Mesodermal cell (in vitro differentiated cells): ENCODE results near the gene LGALS9B. TPM values are rescaled to one million over a fixed set of nuclear protein-coding genes. Genes with fewer than 3 reads are reported as not detected.
"Not testable (repeated sequence)": the region's sequence is repeated elsewhere in the genome, so short reads cannot be mapped to it uniquely, and the experiment has no call there.

ENCODE experiments used
- H3K27ac ChIP-seq: 2 replicates; pipeline ENCODE4 v1.7.0; 2013; ENCODE audit warnings: mild to moderate bottlenecking, low read depth, low read length, moderate library complexity; ENCODE audit not compliant: severe bottlenecking
- H3K36me3 ChIP-seq: 2 replicates; pipeline ENCODE4 v1.7.1; 2013; ENCODE audit warnings: mild to moderate bottlenecking, low read length, moderate library complexity; ENCODE audit not compliant: control insufficient read depth, insufficient read depth
- H3K4me1 ChIP-seq: one replicate; pipeline ENCODE4 v1.7.1; 2013; ENCODE audit warnings: mild to moderate bottlenecking, low read length; ENCODE audit not compliant: insufficient read depth, control insufficient read depth, poor library complexity, severe bottlenecking
- H3K4me3 ChIP-seq: 2 replicates; pipeline ENCODE4 v1.7.0; 2013; ENCODE audit warnings: low read length, control low read depth, mild to moderate bottlenecking; ENCODE audit not compliant: insufficient read depth, poor library complexity, severe bottlenecking; ENCODE audit errors: extremely low read depth
- H3K9me3 ChIP-seq: 2 replicates; pipeline ENCODE4 v1.7.1; 2013; ENCODE audit warnings: mild to moderate bottlenecking, low read length, moderate library complexity; ENCODE audit not compliant: control insufficient read depth
- WGBS, 2 experiments: methylation state at CpG; one replicate each; pipeline ENCODE4 v1.1.5; 2013; ENCODE audit warnings: missing lambda C conversion rate in 2 of 2; ENCODE audit not compliant: insufficient coverage in 2 of 2; 5-methylcytosine and 5-hydroxymethylcytosine counted together
- polyA plus RNA-seq, 2 experiments: library from polyadenylated mRNA; stranded (reverse); fragments of 50-300 nt; gene quantifications; one replicate each; pipeline ENCODE4 v1.2.3, GENCODE V29; 2013

Gene LGALS9B
- polyA plus RNA-seq (2013, experiment 1 of 2): not detected
- not detected for polyA plus RNA-seq (2013, experiment 2 of 2)

- no CpG with 5 or more reads among the region's 4 CpGs for WGBS, 2 experiments
- not testable (repeated sequence) for H3K9me3 ChIP-seq, H3K4me1 ChIP-seq, H3K4me3 ChIP-seq, H3K27ac ChIP-seq, H3K36me3 ChIP-seq
Observed at GRCh38 chr17:20467447-20467846, at the start of gene LGALS9B. TSS of gene LGALS9B (minus strand) at chr17:20467539. CDS start at chr17:20467470, 69 bp downstream.

DNA sequence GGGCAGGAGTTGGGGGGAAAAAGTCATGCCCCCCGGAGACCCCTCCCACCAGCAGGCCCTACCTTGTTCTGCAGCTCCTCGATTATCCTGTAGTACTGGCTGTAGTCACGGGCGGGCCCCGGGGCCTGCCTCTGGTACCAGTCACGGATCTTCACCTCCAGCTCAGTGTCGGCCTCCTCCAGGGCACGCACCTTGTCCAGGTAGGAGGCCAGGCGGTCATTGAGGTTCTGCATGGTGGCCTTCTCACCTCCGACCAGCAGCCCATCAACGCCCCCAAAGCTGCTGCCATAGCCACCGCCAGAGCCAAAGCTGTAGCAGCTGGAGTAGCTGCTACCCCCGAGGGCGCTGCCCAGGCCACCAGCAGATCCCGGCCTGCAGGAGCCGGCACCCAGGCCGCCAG lies 49.6 kb upstream of the LGALS9B start:
- H3K4me1 ChIP-seq, H3K27ac ChIP-seq, H3K9me3 ChIP-seq, H3K4me3 ChIP-seq, H3K36me3 ChIP-seq: not testable (repeated sequence)
- no CpG with 5 or more reads among the region's 17 CpGs for WGBS, 2 experiments

DNA sequence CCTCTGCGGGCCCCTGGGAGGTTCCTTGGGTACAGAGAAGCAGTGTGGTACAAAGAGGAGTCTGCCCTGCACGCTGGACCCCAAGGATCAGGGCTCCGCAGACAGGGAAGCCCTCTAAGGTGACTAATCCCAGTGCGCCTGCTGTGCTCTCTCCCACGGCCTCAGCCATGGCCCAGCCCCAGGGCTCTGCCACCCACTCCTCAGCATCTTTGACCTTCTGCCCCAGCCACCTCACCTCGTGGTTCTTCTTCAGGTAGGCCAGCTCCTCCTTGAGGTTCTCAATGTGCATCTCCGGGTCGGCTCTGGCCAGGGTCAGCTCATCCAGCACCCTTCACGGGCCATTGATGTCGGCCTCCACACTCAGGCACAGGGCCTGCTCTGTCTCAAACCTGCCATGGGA lies 47.8 kb upstream of the LGALS9B start:
- H3K36me3 ChIP-seq, H3K9me3 ChIP-seq, H3K27ac ChIP-seq, H3K4me3 ChIP-seq, H3K4me1 ChIP-seq: not testable (repeated sequence)
- whole genome bisulfite sequencing, 2 experiments: 91 to 97% methylated on average over 5 to 7 of the region's 10 CpGs

GRCh38 chr17:20513539-20513938 lies 46.2 kb upstream of the LGALS9B start:
- not testable (repeated sequence) for H3K36me3 ChIP-seq, H3K9me3 ChIP-seq, H3K27ac ChIP-seq, H3K4me1 ChIP-seq, H3K4me3 ChIP-seq
- WGBS, 2 experiments: no CpG with 5 or more reads among the region's 9 CpGs

GRCh38 chr17:20512378-20512777 lies 45.0 kb upstream of the LGALS9B start:
- not testable (repeated sequence) for H3K27ac ChIP-seq, H3K9me3 ChIP-seq, H3K36me3 ChIP-seq, H3K4me1 ChIP-seq, H3K4me3 ChIP-seq
- no CpG with 5 or more reads among the region's 18 CpGs for WGBS, 2 experiments

GRCh38 chr17:20511778-20512177 lies 44.4 kb upstream of the LGALS9B start:
- not testable (repeated sequence) for H3K36me3 ChIP-seq, H3K4me3 ChIP-seq, H3K27ac ChIP-seq, H3K4me1 ChIP-seq, H3K9me3 ChIP-seq
- WGBS, 2 experiments: no CpG with 5 or more reads among the region's 8 CpGs

DNA sequence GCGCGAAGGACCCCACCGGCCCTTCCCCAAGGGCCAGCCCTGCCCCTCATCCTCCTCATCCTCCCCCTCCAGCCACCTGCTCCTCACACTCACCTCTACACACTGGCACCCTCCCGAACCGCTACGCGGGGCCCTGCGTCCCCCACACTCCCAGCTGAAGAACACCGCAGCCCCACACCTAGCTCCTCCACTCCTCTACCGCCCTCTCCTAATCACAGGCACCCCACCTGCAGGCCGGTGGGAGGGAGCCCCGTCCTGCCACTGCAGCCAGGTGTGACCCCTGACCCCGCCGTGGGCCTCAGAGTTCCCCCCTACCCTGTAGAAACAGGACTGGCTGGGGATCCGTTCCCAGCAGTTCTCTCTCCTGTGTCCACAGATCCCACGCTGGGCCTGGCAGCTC lies 38.0 kb upstream of the LGALS9B start:
- not testable (repeated sequence) for H3K9me3 ChIP-seq, H3K36me3 ChIP-seq, H3K4me3 ChIP-seq, H3K27ac ChIP-seq, H3K4me1 ChIP-seq
- WGBS, 2 experiments: no CpG with 5 or more reads among the region's 16 CpGs

- not testable (repeated sequence) for H3K9me3 ChIP-seq, H3K4me1 ChIP-seq, H3K27ac ChIP-seq, H3K36me3 ChIP-seq, H3K4me3 ChIP-seq
- WGBS, 2 experiments: no CpG with 5 or more reads among the region's 11 CpGs
Observed at GRCh38 chr17:20504388-20505066, 37.2 kb upstream of the LGALS9B start.

DNA sequence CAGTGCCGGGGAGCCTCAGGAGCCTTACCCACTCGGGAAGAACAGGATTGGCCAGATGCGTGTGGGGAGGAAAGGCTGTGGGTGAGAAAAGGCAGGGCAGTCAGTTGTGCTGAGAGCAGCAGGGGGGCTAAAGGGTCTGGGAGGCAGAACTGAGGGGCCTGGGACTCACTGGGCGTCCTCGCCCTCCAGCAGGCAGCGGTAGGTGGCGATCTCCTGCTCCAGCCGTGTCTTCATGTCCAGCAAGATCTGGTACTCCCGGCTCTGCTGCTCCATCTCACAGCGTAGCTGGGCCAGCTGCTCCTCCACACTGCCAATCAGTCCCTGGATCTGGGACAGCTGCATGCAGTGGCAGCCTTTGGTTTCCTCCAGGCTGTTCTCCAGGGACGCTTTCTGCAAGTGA lies 34.6 kb upstream of the LGALS9B start:
- H3K9me3 ChIP-seq, H3K36me3 ChIP-seq, H3K27ac ChIP-seq, H3K4me3 ChIP-seq, H3K4me1 ChIP-seq: not testable (repeated sequence)
- no CpG with 5 or more reads among the region's 11 CpGs for WGBS, 2 experiments

- not testable (repeated sequence) for H3K27ac ChIP-seq, H3K9me3 ChIP-seq, H3K4me1 ChIP-seq, H3K4me3 ChIP-seq, H3K36me3 ChIP-seq
- WGBS, 2 experiments: 100% methylated on average over 1 of the region's 4 CpGs; no CpG with 5 or more reads in 1 of the 2 experiments
Observed at GRCh38 chr17:20500346-20500745, 33.0 kb upstream of the LGALS9B start.

DNA sequence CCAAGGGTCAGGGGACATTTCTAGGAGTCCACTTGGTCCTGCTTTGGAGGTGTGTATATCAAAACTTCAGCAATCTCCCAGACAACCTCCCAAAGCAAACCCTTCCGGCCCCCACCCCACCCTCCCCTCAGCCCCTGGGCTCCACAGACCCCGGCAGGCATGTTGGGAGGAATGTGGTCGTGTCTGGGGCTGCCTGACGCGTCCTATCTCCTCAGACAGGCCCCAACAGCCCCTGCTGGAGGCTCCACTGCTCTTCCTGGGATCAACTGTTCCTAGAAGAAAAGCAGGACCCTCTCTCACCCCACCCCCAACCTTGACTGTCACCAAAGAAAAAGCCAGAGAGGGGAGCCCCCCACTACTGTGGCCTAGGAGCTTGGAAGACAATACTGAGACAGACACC lies 28.1 kb upstream of the LGALS9B start:
- H3K9me3 ChIP-seq, H3K4me1 ChIP-seq, H3K36me3 ChIP-seq, H3K27ac ChIP-seq, H3K4me3 ChIP-seq: not testable (repeated sequence)
- WGBS, 2 experiments: no CpG with 5 or more reads among the region's 5 CpGs
